Parietal lobe (tissue), 1 donor: Measurements from ENCODE around the gene OR13A1. TPM values are rescaled to one million over a fixed set of nuclear protein-coding genes. Genes with fewer than 3 reads are reported as not detected.

ENCODE experiments used
- total RNA-seq: library from RNA; depleted of rRNA; stranded (reverse); fragments of >200 nt; gene quantifications from one replicate; pipeline ENCODE4 v1.2.3, GENCODE V29; 2014

OR13A1 gene, protein sequence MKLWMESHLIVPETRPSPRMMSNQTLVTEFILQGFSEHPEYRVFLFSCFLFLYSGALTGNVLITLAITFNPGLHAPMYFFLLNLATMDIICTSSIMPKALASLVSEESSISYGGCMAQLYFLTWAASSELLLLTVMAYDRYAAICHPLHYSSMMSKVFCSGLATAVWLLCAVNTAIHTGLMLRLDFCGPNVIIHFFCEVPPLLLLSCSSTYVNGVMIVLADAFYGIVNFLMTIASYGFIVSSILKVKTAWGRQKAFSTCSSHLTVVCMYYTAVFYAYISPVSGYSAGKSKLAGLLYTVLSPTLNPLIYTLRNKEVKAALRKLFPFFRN
- 0.63 TPM for total RNA-seq

DNA sequence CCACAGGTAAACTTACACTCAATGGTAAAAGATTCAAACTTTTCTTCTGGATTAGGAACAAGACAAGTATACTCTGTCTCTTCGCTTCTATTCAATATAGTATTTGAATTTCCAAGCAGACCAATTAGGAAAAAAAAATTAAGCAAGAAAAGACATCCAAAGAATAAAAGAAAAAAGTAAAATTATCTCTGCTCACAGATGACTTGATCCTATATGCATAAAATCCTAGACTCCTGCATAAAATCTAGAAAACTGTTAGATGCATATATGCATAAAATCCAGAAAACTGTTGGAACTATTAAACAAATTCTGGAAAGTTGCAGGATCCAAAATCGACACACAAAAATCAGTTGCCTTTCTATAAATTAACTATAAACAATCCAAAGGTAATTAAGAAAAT, at the start of gene OR13A1:
TSS of gene OR13A1 (minus strand) at position 101 of the 400 bp plus-strand sequence. CDS start 11,186 bp downstream, outside the sequence.

Other genes with a start within 250 kb of the OR13A1 start
- gene ALOX5, start 58.6 kb upstream of the OR13A1 start, total RNA-seq, result 2.8 TPM